Lung microvascular endothelial cell (primary cell): Measurements from ENCODE around the gene EXTL2. TPM values are rescaled to one million over a fixed set of nuclear protein-coding genes. Genes with fewer than 3 reads are reported as not detected.
A peak's percentile ranks its signal among the peaks of the same experiment; 100 is the strongest.
"Not testable (repeated sequence)": the region's sequence is repeated elsewhere in the genome, so short reads cannot be mapped to it uniquely, and the experiment has no call there.

Experiments used
- DNase-seq, 2 donors: peaks; one replicate each; pipeline versions ENCODE4 v3.0.0 to v3.0.0-alpha.2; 2010; ENCODE audit warnings: low read depth in 2 of 2
- total RNA-seq: library from RNA; depleted of rRNA; stranded (reverse); fragments of >200 nt; gene quantifications from 2 replicates; pipeline ENCODE4 v1.2.1, GENCODE V29; 2014

EXTL2 gene
- 10.9 and 11.8 TPM in 2 replicates for total RNA-seq

GRCh38 chr1:100894603-100895539 lies at the start of gene EXTL2:
Gene EXTL2 (minus strand): TSS chr1:100894842. CDS start chr1:100888757, 6,085 bp downstream.
- peak; percentile 77 to 91 for DNase-seq

GRCh38 chr1:100943533-100943932 lies 48.9 kb upstream of the EXTL2 start:
- DNase-seq = peak in 1 of 2 donors; percentile 39

GRCh38 chr1:100942304-100943046 lies 47.8 kb upstream of the EXTL2 start:
- no peak for DNase-seq

- DNase-seq = no peak
Observed at GRCh38 chr1:100941580-100942216, 47.1 kb upstream of the EXTL2 start.

GRCh38 chr1:100941098-100941527 lies 46.5 kb upstream of the EXTL2 start:
- DNase-seq = no peak

GRCh38 chr1:100936194-100936967 lies 41.7 kb upstream of the EXTL2 start:
- no peak for DNase-seq

- DNase-seq = not testable (repeated sequence)
Observed at GRCh38 chr1:100933555-100933954, 38.9 kb upstream of the EXTL2 start.

GRCh38 chr1:100931716-100932115 lies 37.1 kb upstream of the EXTL2 start:
- DNase-seq = peak in 1 of 2 donors; percentile 20

- DNase-seq = no peak
Observed at GRCh38 chr1:100930494-100930893, 35.9 kb upstream of the EXTL2 start.

- DNase-seq = peak in 1 of 2 donors; percentile 15
Observed at GRCh38 chr1:100928128-100928527, 33.5 kb upstream of the EXTL2 start.

- DNase-seq = no peak
Observed at GRCh38 chr1:100927276-100927675, 32.6 kb upstream of the EXTL2 start.

GRCh38 chr1:100926240-100926639 lies 31.6 kb upstream of the EXTL2 start:
- no peak for DNase-seq

- no peak for DNase-seq
Observed at GRCh38 chr1:100924991-100925390, 30.3 kb upstream of the EXTL2 start.

- peak in 1 of 2 donors; percentile 52 for DNase-seq
Observed at GRCh38 chr1:100924212-100924611, 29.6 kb upstream of the EXTL2 start.

- peak; percentile 72 to 82 for DNase-seq
Observed at GRCh38 chr1:100921110-100921706, 26.6 kb upstream of the EXTL2 start.

- no peak for DNase-seq
Observed at GRCh38 chr1:100912019-100912418, 17.4 kb upstream of the EXTL2 start.

GRCh38 chr1:100909018-100909417 lies 14.4 kb upstream of the EXTL2 start:
- DNase-seq = no peak

GRCh38 chr1:100907887-100908286 lies 13.2 kb upstream of the EXTL2 start:
- no peak for DNase-seq

- DNase-seq = no peak
Observed at GRCh38 chr1:100905181-100905580, 10.5 kb upstream of the EXTL2 start.

GRCh38 chr1:100904528-100904927 lies 9.9 kb upstream of the EXTL2 start:
- DNase-seq = no peak

GRCh38 chr1:100903777-100904176 lies 9.1 kb upstream of the EXTL2 start:
- DNase-seq = no peak
